ENCODE results near the gene SRP68.
A peak's percentile ranks its signal among the peaks of the same experiment; 100 is the strongest.
"Not testable (repeated sequence)": the region's sequence is repeated elsewhere in the genome, so short reads cannot be mapped to it uniquely, and the experiment has no call there.

The SRP68 gene

DNA sequence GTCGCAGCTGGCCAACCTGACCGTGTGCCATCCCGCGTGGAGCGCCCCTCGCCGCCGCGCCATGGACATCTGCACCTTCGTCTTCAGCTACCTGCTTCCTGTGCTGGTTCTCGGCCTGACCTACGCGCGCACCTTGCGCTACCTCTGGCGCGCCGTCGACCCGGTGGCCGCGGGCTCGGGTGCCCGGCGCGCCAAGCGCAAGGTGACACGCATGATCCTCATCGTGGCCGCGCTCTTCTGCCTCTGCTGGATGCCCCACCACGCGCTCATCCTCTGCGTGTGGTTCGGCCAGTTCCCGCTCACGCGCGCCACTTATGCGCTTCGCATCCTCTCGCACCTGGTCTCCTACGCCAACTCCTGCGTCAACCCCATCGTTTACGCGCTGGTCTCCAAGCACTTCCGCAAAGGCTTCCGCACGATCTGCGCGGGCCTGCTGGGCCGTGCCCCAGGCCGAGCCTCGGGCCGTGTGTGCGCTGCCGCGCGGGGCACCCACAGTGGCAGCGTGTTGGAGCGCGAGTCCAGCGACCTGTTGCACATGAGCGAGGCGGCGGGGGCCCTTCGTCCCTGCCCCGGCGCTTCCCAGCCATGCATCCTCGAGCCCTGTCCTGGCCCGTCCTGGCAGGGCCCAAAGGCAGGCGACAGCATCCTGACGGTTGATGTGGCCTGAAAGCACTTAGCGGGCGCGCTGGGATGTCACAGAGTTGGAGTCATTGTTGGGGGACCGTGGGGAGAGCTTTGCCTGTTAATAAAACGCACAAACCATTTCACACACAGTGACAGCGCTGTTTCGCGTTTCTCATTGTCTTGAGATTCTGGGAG, 4.7 kb upstream of the SRP68 start:
- no peak for DNase-seq (ENCODE audit: low read depth)

DNA sequence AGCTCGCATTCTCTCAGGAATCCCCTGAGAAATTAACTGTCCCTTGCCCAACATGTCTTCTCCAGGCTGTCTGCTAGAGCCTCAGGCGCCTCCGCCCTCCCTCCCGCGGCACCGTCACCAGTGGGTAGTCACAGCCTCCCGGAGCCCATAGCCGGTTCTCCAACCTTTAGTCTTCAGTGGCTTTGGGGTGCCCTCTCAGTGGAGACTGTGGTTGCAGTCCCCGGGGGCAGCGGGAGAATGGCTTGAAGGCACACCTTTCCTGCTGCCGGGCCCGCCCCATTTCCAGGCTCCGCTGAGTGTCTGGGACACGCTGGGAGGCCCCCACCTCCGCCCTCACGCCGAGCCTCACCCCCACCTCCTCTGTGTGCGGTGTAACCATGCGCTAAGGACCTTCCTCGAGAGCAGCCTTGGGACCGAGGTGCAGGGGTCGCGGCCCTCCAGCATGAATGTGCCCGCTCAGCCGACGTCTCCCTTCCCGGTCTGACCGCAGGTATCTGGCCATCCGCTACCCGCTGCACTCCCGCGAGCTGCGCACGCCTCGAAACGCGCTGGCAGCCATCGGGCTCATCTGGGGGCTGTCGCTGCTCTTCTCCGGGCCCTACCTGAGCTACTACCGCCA, 3.9 kb upstream of the SRP68 start:
- DNase-seq (ENCODE audit: low read depth): no peak

DNA sequence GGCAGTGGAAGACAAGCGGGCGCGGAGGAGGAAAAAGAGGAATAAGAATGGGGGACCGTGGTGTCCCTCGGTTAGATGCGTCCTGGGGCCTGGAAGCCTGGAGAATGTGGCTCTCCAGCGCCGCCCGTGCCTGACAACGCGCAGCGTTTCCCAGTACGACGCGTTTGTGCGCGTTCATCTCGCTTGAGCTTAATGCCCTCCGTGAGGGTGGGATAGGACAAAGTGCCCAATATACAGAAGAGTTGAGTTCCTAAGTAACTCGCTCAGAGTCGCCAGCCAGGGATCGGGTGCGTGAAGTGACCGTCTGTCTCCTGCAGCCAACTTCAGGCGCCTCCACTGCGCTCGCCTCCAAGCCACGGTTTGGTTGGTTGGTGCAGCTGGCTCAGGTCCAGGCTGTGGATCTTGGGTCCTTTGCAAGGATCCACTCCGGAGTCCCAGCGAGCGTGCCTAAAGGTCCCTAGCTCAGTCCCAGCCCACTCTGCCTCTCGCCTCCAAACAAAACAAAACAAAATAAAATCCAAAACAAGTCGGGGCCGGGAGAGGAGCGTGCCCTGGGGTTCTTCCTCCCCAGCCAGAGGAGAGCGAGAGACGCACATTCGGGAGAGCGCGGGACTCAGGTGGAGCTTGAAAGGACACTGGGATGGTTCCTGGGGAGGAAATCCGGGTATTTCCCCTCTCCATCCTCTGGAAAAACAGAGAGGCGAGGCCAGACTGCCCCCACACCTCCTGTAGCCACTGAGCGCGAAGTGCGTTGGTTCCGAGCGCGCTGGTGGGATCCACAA, 3.2 kb upstream of the SRP68 start:
- no peak for DNase-seq (ENCODE audit: low read depth)

DNA sequence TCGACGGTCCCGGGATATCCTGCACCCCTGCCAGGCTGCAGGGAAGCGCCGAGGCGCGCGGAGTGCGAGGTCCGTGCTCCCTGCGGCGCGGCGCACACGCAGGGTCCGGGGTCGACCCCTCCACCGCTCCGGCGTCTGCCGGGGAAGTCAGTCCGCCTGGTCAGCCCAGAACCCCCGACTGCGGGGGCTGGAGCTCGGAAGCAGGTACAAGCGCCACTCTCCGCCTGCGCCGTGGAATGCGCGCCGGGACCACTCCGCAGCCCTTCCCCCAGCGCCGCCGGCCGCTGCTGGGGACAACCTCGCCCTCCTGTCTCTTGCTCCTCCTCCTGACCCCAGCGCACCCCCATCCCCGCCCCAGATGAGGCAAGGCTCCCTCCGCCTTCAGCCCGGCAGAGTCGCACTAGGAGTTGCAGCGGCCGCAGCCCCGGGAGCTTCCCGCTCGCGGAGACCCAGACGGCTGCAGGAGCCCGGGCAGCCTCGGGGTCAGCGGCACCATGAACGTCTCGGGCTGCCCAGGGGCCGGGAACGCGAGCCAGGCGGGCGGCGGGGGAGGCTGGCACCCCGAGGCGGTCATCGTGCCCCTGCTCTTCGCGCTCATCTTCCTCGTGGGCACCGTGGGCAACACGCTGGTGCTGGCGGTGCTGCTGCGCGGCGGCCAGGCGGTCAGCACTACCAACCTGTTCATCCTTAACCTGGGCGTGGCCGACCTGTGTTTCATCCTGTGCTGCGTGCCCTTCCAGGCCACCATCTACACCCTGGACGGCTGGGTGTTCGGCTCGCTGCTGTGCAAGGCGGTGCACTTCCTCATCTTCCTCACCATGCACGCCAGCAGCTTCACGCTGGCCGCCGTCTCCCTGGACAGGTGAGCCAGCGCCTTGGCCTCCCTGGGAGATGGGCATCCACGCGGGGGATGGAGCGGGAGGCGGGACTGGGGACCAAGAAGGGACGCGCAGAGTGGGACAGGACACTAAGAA, 2.4 kb upstream of the SRP68 start, which contains the start of gene GALR2:
TSS of gene GALR2 (plus strand) at position 392 of the 974 bp plus-strand sequence. CDS start at position 495, 103 bp downstream.
- no peak for DNase-seq (ENCODE audit: low read depth)

DNA sequence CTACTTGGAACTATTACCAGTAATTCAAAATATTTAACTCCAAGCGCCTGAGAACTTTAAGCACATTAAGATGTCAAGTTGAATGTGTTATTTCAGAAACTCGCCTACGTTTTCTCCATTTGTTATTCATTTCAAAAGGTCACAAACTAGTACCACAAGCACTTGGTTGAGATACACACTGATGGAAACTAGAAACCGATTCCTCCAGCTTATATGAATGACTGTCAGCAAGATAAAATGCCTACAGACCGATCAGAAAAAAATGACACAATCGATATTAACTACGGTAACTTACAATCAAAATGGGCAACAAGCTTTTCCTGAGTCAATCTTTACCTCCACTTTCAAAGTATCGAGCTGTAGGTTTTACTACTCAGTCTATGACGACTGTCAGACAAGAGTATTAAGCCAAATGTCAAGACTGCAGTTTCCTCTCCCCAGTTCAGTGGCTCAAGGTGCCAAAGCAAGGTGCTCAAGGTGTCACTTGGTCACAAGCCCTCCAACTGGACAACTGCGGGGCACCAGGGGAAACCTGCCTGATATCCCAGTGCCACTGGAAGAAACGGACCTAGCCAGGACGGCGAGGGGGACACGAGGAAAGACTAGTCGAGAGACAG, 678 bp downstream of the SRP68 start:
- DNase-seq (ENCODE audit: low read depth): no peak

DNA sequence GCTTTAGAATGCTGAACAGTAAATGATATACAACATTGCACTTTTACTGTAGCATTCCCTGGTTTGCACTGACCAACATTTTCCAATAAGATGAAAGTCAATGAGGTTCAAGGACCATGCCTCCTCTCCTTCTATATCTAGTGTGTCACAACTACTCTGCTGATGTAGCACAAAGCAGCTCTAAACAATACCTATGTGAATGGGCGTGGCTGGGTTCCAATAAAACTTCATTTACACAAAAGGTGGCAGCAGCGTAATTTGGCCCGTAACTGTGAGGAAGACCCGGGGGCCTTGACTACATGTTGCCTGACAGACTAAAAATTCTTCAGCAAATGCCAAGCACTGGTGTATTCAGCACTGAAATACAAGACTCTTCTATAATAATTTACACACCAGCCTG, 6.5 kb downstream of the SRP68 start:
- no peak for DNase-seq (ENCODE audit: low read depth)

DNA sequence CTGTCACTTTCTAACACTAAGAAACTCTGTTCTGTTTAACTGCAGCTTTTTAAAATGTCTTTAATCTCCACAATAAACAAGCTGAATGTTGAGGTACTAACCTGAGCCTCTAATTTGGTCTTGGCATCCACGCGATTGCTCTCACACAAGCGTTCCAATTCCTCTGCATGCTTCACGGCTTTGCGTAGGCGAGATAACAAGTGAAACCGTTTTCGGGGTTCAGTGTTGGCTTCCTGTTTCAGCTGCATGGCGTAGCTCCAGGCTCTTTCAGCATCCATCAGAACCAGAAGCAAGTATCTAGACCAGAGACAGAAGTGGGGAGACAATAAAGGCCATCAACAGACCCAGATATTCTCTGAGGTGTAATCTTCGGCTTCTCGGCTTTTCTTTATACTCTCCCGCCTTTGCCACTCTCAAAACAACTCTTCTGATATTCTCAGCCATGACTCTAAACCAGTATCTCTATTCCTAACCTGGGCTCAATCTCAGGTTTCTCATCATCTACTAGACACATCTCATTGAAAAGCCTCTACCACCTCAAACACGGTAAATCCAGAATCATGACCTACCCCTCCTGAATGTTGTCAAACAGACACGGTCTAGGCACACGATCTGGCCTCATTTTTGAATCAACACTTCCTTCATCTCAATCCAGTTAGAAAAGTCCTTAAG, 8.3 kb downstream of the SRP68 start:
- DNase-seq (ENCODE audit: low read depth): no peak

DNA sequence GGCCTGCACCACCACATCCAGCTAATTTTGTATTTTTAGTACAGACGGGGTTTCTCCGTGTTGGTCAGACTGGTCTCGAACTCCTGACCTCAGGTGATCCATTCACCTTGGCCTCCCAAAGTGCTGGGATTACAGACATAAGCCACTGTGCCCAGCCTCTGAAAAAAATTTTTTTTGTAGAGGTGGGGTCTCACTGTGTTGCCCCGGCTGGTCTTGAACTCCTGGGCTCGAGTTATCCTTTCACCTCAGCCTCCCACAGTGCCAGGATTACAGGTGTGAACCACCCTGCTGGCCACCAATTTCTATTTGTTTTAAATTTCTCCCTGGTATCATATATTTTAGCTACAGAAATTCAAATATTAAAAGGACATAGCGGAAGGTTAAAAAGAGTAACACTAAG, 14.1 kb downstream of the SRP68 start:
- not testable (repeated sequence) for DNase-seq (ENCODE audit: low read depth)

DNA sequence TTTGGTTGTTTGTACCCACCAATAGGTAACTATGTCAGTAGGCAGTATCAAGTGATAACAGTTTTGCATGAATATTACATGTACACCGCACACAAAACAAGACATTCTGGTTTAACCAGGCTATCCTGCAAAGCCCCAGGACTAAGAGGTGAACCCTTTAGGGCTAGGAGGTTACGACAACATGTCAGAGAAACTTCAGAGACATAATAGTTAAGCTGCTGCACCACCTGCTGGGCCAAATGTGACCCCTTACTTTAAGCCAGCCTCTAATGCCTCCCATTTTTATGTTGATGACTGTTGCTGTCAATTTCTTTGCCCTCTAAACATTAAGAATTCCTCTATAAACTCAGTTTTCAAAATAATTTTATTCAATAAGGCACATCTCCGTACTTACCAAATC, 15.4 kb downstream of the SRP68 start:
- DNase-seq (ENCODE audit: low read depth): no peak

DNA sequence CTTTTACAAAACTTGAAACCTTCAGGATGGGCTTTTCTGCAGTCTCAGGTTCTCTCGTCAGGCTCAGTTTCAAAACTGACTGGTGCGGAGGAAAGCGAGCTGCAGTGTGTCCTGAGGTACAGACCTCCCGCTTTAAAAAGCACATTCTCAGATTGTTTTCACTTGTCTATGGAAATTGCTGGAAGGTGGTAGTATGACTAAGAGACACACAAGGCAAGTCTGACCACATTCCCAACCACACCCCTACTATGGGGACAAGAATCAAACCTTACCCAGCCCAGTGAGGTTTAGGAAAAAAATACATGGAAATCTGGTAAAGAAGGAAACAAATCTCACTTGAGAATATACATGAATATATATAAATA, 18.2 kb downstream of the SRP68 start:
- DNase-seq (ENCODE audit: low read depth): peak; percentile 44

DNA sequence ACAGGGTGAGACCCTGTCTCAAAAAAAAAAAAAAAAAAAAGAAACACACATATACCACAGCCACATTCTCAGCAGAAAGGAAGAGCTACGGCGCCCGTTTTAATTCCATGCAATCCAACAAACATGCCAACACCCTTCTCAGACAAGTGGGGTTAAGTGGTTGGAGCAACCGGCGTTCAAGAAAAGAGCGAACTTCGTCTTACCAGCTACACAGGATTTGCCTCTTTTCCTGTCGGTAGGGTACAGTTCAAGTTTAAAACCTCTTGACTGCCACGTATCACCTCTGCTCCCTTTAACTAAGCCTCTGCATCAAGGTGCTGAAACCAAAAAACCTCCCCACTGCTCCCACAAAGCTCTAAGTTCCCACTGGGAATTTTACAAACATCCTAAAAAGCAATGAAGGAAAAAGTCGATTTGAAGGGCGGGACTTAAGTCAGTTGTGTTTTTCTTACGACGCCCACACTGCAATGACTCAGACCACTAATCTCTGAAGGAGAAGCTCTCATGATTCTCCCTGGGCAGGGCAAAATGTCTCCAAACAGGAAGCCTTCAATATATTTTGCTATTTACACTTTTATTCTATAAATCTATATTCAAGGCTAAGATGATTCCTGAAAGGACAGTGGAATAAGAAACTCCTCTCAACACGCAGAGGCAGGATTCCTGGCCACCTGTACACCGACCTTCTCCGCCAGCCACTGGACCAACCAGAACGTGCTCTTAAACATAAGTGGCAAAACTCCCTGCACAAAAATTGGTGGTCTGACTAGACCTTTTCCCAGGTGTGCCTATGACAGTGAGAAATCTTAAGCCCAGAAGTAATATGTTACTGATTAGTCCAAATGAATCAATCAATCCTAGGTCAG, 18.8 kb downstream of the SRP68 start:
- DNase-seq (ENCODE audit: low read depth): peak; percentile 73

DNA sequence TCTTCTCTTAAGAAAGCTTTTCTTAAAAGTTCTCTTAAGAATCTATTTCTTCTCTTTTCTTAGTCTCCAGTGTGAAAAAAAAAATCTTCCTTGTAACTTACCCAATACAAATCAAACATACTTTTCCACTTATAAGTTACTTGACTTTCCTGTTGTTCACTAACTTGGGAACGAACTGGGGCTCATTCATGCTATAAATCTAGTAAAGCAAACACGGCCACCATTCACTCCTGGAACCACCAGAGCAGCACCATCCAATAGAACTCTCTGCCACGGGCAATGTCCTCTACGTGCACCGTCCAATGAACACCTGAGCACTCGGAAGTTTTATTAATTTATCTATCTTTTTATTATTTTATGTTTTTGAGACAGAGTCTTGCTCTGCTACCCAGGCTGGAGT, 20.8 kb downstream of the SRP68 start:
- DNase-seq (ENCODE audit: low read depth): no peak

DNA sequence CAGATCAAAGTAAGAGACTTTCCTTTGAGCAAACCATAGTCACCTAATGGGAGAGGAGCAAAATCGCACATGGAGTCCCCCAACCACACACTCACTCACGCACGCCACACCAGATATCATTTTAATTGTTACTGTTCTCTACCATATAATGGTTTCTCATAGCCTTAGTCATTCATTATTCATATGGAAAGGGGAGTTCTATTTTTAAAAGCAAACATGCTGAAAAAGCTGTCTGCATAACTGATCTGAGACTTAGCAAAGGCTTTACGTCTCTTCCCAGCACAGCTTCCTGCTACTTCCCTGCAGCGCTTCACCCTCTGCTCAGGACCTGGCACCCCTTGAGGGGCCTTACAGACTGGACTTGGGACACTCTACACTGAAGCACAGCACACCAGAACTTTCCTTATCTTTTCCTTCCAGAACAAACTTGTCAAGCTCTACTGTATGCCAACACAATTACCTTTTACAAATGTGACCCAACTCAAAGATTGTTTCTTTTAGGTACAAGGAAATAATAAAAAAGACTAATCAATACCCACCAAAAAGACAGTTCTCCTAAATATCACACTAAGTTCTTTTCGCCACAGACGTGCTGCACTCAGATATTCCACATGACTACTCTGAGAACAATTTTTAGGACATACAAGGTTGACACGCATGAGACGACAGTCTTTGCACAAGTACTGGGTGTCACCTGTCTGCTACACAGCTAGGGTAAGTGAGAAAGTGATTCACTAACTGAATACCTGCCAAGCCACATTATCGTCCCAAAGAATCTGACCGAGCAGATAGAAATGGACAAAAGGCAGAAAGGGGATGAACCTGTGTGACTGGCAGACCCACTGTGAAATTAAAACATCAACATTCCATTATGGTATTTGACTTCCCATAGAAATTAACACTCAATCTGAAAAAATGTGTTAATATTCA, 21.5 kb downstream of the SRP68 start:
- no peak for DNase-seq (ENCODE audit: low read depth)

DNA sequence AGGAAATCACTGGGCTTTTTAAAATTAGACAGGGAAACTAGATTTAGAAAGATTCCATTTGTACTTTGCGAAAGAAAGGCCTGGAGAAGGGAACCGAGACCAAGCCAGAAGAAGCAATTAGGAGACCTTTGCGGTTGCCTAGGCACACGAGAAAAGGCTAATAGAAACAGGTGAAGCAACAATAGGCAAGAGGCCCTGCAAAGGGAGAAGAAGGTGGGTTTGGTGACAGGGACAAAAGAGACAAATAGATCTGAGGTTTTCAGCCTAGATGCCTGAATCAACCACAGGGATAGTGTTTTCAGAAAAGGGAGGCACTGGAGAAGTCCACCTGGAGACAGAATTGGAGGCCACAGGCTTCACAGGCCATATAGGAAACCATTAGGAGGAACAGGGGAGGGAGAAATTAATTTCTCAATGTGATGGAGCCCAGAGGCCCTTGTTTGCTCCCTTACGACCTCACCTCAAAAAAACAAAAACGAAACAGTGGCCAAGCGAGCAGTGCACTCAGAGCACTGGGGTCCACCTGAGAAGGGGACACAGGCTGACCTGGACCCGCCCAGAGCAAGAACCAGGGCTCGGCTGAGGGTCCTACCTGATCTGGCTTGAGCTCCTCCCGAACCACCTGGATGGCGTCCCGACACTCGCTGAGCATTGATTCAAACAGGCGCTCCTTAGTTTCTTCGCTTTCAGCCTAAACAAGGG, 22.3 kb downstream of the SRP68 start:
- DNase-seq (ENCODE audit: low read depth): no peak

DNA sequence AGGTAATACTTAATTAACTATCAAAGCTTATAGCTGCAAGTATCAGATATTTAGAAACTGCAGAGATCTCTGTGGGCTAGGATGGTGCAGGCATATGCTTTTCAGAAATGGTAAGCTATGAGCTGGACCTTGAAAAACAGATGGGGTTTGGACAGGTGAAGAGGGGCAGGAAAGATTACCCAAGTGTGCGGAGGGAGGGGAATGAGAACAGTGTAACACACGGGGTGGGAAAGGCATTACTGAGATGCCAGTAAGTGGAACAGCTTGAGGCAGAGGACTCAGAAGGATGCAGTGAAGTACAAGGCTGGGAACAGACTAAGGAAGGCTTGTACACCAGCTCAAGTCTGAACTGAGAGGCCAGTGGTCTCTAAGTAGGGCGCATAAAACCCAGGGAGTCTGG, 23.1 kb downstream of the SRP68 start:
- no peak for DNase-seq (ENCODE audit: low read depth)

DNA sequence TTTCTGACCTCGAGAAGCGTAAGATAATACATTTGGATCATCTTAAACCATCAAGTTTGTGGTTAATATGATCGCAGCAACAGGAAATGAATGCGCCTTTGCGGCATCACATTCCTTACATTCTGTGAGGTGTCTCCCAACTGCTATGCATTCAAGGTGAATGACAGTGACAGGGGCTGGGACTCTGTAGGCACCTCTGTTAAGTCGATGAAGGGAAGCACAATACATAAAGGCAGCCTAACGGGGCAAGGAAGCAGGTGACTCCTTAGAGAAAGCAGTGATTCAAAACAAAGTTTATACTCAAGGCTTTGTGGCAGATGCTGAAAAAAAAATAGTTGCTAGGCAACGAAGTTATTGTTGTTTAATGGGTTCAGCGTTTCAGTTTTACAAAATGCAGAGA, 23.6 kb downstream of the SRP68 start:
- DNase-seq (ENCODE audit: low read depth): no peak

DNA sequence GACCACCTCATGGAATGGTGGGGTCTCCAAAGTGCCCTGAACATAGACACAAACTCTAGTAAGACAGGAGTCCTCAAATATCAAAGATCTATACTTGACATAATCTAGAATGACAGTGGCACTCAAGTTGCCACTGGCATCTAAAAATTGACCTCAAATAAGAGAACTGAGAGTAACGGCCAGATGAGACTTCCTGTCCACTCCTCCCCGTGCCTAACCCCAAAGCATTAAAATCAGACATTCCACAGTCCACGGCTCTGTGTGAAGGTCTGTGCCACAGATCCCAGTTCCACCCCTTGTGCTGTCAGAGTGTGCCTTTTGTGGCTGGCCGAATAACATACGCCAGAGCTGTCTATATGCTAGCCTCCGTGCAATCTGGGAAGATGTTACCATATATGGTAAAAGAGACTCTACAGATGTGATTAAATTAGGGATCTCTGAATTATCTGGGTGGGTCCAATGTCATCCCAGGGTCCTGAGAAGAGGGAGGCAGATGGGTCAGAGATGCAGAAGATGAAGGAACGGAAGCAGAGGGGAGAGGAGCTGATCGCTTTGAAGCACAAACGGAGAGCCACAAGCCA, 24.2 kb downstream of the SRP68 start:
- DNase-seq (ENCODE audit: low read depth): no peak

DNA sequence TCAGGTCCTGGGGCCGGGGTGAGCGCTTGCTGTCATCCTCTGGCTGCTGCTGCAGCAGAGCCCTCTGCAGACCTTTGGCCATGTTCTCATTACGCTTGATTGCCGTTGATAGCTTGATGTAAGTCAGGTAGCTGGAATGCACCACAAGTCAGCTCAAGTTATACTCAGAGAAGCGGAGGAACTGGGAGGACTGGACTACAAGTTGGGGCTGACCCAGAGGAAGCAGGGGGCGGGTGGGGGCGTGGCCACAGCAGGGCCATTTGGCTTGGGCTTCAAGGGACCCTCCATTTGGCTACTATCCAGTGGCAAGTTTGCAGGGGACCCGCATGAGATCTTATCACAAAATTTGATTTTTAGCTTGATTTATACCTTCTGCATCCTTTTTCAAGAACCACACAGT, 26.3 kb downstream of the SRP68 start:
- no peak for DNase-seq (ENCODE audit: low read depth)
